Right ventricle myocardium superior (tissue), 1 donor: ENCODE measurements around the gene PTGER1. TPM values are rescaled to one million over a fixed set of nuclear protein-coding genes. Genes with fewer than 3 reads are reported as not detected.
"Not testable (repeated sequence)": the region's sequence is repeated elsewhere in the genome, so short reads cannot be mapped to it uniquely, and the experiment has no call there.

ENCODE experiments used
- ATAC-seq: fragments of 200-7000 bp; cut with Tn5 transposase; one replicate; pipeline ENCODE4 v1.9.1; 2020; ENCODE audit warnings: mild to moderate bottlenecking; ENCODE audit not compliant: poor library complexity
- DNase-seq: peaks from one replicate; pipeline ENCODE4 v3.0.0-alpha.2; 2020
- intact Hi-C: fragments of 100-400 bp; cut with DNase I; formaldehyde crosslinking; loops from one replicate; pipeline ENCODE4 v1.11.2; 2022
- total RNA-seq: library from RNA; stranded (reverse); fragmentation: NEBNext Ultra II Directional; extraction: Animal tissue kit (Norgen Biotek cat#: 25700); gene quantifications from one replicate; pipeline ENCODE4 v1.2.1, GENCODE V29; 2021
- donor health status: DM: no; HTN: yes; CAD: no; lungs with severe emphysema.

The PTGER1 gene
- total RNA-seq, 1 donor from 2014 or later: not detected

DNA sequence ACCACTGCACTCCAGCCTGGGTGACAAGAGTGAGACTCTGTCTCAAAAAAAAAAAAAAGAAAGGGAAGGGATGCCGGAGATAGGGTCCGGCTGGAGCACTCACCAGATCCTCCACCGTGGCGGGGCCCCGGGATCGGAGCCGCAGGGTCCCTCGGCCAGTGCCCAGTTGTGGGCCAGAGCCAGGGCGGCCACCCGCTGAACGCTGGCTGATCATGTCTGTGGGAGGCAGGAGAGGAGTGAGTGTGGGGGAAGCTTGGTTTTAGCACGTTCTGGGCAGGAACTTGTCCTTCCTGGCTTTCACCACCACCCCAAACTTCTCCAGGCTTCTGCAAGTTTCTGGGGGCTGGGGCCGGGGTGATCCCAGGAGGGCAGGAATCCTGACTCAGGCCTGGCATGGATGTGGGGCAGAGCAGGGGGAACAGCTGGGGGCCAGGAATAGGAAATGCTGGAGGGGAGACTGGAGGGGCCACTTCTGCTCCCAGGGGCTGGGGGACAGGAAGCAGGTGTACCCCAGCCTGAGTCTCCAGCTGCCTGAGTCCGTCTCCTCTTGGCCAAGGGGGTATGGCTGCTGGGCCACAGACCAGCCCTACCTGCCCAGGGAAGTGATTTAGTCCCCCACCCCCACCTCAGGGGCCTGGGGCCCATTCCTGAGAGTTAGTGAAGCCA lies 4.3 kb upstream of the PTGER1 start:
- intact Hi-C loops: no loop called here
- ATAC-seq (no peak), DNase-seq (no peak)

- DNase-seq (no peak), ATAC-seq (no peak)
- intact Hi-C loops: no loop called here
Observed at GRCh38 chr19:14478113-14478545, 3.0 kb upstream of the PTGER1 start.

- intact Hi-C loops: no loop called here
- no peak for DNase-seq
- ATAC-seq: no peak
Observed at GRCh38 chr19:14477418-14478112, 2.4 kb upstream of the PTGER1 start.

- ATAC-seq: no peak
- DNase-seq: no peak
- intact Hi-C loops: no loop called here
Observed at GRCh38 chr19:14476673-14477401, 1.7 kb upstream of the PTGER1 start.

DNA sequence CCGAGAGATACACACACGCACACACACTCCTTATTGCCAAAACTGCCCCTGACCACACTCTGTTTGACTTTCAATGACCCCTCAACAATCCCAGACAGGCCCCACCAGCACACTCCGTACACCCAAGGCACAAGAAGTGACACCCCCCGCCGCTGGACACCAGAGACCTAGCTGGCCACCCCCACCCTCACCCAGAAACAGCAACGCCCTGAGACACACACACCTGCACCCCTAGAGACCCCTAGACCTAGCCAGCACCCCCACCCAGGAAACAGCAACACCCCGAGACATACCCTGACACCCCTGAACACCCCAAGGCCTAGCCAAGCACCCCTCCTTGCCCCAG lies 1.1 kb upstream of the PTGER1 start:
- ATAC-seq (no peak), DNase-seq (no peak)
- intact Hi-C loops: no loop called here

DNA sequence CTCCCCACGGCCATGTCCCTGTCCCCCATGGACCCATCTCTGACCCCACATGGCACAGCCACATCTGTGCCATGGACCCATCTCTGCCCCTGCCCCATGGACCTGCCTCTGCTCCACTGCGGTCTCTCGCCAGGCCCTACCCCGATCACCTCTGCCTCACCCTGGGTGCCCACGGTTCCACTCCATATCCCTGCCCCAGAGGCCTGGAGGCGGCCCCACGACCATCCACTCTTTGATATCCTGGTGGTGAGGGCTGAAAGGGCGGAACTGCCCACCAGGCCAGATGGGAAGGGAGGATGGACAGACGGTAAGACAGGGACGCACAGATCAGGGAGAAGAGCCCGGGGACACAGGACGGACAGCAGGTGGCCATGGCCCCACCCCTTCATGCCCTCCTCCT lies 327 bp downstream of the PTGER1 start:
- ATAC-seq (no peak), DNase-seq (peak; percentile 42)
- intact Hi-C loops: no loop called here

DNA sequence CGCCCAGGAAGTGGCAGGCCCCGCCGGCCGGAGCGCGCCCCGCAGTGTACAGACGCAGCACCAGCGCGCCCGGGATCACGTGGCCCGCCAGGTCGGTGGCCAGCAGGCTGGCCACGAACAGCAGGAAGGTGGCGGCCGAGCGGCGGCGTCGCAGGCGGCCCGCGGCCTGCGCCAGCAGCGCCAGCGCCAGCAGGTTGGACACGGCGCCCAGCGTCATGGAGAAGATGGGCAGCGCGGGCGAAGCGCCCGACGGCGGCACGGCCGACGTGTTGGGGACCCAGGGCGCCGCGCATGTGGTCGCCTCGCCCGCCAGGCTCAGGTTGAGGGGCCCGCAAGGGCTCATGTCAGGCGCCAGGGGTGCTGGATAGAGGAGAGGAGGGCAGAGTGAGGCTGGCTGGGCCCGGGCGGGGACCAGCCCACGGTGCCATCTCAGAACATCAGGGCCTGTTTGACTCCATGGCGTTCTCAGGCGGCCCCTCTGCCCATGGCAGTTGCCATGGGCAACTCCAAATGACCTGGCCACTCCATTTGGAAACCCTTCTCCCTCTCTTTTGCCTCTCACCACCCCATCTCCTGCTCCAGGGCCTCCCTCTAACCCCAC lies 1.1 kb downstream of the PTGER1 start:
- intact Hi-C loops: no loop called here
- ATAC-seq (no peak), DNase-seq (peak; percentile 51)

GRCh38 chr19:14473073-14473977 lies 1.8 kb downstream of the PTGER1 start:
- intact Hi-C loops: no loop called here
- ATAC-seq: no peak
- DNase-seq: no peak

- ATAC-seq (peak; percentile 71), DNase-seq (peak; percentile 85)
- intact Hi-C loops: no loop called here
Observed at GRCh38 chr19:14472202-14472938, 2.8 kb downstream of the PTGER1 start.

DNA sequence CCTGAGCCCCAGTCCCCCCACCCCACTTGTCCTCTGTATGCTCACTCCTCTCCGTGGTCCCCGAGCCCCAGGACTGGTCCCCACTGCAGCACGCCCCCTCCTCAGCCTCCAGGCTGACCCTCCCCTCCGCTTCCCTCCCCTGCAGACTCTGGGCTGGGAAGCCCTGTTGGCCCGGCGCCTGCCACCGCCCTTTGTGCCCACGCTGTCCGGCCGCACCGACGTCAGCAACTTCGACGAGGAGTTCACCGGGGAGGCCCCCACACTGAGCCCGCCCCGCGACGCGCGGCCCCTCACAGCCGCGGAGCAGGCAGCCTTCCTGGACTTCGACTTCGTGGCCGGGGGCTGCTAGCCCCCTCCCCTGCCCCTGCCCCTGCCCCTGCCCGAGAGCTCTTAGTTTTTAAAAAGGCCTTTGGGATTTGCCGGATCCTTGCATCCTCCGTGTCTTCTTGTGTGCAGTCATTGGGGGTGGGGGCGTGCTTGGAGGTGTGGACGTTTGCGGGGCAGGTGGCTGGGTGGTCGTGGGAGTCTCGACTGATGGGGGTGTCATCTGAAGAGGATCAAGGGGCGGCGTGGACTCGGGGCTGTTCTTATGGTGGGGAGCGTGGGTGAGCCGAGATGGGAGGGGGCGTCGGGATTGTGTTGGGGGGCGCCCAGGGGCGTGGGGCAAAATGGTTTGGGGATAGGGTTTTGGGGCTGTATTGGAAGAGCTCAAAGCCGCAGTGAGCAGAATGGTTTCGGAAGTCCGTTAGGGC lies 3.5 kb downstream of the PTGER1 start:
- ATAC-seq (no peak), DNase-seq (no peak)
- intact Hi-C loops: no loop called here

DNA sequence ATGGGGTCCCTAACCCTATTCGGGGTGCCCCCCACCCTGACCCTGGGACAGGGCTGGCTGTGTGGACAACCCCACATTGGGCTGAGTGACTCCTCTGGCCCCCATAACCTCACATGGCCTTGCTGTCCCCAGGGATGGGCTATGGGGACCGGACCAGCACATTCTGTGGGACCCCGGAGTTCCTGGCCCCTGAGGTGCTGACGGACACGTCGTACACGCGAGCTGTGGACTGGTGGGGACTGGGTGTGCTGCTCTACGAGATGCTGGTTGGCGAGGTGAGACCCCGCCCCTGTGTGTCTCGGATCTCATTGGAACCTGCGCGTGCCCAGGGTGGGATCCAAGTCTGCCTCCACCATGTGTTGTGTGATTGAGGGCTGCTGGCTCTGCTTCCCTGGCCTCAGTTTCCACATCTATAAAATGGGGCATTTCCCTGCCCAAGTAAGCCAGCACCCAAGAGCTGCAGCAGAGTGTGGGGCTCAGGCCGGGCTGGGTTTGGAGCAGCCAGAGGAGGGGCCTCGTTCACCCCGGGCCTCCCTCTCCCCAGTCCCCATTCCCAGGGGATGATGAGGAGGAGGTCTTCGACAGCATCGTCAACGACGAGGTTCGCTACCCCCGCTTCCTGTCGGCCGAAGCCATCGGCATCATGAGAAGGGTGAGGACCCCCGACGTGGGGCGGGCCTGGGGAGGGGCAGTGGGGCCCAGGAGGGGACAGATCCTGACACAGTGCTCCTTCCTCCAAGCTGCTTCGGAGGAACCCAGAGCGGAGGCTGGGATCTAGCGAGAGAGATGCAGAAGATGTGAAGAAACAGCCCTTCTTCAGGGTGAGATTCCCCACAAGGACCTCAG lies 4.9 kb downstream of the PTGER1 start:
- ATAC-seq: no peak
- DNase-seq: no peak
- intact Hi-C loops: no loop called here

GRCh38 chr19:14467816-14468215 lies 7.3 kb downstream of the PTGER1 start:
- no peak for ATAC-seq
- intact Hi-C loops: no loop called here
- no peak for DNase-seq

DNA sequence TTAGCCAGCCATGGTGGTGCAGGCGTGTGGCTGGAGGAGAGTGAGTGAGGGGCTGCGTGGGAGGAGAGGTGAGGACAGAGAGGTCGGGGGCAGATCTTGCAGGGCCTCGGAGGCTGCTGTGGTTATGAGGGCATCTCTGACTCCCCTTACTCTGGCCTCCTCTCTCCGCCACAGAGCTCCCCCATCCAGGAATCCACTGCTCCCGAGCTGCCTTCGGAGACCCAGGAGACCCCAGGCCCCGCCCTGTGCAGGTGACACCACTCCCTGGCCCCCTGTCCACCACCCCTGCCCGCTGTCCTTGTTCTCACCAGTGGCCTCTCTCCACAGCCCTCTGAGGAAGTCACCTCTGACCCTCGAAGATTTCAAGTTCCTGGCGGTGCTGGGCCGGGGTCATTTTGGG lies 7.8 kb downstream of the PTGER1 start:
- DNase-seq (no peak), ATAC-seq (no peak)
- intact Hi-C loops: no loop called here

DNA sequence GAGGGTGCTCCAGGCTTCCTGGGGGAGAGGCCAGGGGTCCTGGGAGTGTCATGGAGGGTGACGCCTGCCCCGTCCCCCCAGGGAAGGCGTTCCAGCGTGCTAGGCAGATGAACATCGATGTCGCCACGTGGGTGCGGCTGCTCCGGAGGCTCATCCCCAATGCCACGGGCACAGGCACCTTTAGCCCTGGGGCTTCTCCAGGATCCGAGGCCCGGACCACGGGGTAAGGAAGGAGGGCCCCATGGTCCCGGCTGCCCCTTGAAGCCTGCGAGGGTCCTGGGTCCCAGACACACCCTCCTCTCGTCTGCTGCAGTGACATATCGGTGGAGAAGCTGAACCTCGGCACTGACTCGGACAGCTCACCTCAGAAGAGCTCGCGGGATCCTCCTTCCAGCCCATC lies 11.4 kb downstream of the PTGER1 start:
- intact Hi-C loops: no loop called here
- ATAC-seq: no peak
- peak; percentile 19 for DNase-seq

- DNase-seq, ATAC-seq, intact Hi-C loops: not testable (repeated sequence)
Observed at GRCh38 chr19:14462401-14462800, 12.8 kb downstream of the PTGER1 start.

- DNase-seq: no peak
- no peak for ATAC-seq
Observed at GRCh38 chr19:14460935-14461334, 14.2 kb downstream of the PTGER1 start.

More at GRCh38 chr19:14460935-14461334, 14.2 kb downstream of the PTGER1 start:
- intact Hi-C loops: no loop called here
